ENCODE results near the gene CNNM3. TPM values are rescaled to one million over a fixed set of nuclear protein-coding genes. Genes with fewer than 3 reads are reported as not detected.

Gene CNNM3
- total RNA-seq, 1 donor from 2014 or later, result 20.9 TPM

DNA sequence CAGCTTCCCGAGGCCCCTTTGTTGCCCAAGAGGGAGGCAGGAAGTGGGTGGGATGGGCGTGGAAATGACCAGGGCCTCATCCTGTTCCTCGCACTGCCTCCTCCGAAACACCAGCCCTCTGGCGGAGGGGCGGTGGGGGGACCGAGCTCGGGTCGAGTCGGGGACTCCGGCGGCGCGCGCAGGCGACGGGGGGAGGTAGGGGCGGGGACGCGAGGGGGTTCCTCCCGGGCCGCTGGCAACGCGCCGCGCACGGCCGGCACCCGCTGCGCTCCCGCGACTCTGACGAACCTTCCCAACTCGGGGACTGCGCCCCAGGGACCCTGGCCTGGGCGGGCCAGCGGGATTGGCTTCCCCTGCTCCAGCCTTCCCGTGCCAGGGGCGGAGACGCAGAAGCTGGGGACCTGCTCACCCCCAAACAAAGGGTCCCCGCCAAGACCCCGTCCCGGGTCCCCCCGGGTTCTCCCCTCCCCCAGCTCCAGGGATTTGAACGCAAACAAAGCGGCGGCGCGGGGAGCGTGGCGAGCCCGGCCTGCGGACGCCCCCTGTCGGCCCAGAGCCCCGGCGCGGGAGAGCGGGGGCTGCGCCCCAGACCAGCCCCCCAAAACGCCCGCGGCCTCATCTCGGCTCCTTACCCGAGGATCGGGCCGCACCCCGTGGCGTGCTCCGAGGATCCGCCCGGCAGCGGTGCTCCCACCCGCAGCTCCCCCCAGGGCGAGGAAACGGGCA lies 52.6 kb downstream of the CNNM3 start:
- TF ChIP-seq, protein P1, sequence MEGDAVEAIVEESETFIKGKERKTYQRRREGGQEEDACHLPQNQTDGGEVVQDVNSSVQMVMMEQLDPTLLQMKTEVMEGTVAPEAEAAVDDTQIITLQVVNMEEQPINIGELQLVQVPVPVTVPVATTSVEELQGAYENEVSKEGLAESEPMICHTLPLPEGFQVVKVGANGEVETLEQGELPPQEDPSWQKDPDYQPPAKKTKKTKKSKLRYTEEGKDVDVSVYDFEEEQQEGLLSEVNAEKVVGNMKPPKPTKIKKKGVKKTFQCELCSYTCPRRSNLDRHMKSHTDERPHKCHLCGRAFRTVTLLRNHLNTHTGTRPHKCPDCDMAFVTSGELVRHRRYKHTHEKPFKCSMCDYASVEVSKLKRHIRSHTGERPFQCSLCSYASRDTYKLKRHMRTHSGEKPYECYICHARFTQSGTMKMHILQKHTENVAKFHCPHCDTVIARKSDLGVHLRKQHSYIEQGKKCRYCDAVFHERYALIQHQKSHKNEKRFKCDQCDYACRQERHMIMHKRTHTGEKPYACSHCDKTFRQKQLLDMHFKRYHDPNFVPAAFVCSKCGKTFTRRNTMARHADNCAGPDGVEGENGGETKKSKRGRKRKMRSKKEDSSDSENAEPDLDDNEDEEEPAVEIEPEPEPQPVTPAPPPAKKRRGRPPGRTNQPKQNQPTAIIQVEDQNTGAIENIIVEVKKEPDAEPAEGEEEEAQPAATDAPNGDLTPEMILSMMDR (IDR thresholded peaks at IDR 0.05), result peak; percentile 80
- Mint-ChIP-seq H3K4me1 (ENCODE audit: unreplicated experiment) (peaks cover 25% of the 10 kb centered on the region), H3K27me3 (ENCODE audit: unreplicated experiment) (no peaks in the 10 kb centered on the region), H3K27ac (ENCODE audit: unreplicated experiment) (peak overlapping the region; percentile 90), H3K9me3 (ENCODE audit: unreplicated experiment) (no peaks in the 10 kb centered on the region), H3K36me3 (ENCODE audit: unreplicated experiment) (peaks cover 10% of the 10 kb centered on the region), H3K4me3 (ENCODE audit: unreplicated experiment) (peak overlapping the region; percentile 86)
- DNase-seq (ENCODE audit: extremely low spot score, unreplicated experiment), result peak; percentile 96

DNA sequence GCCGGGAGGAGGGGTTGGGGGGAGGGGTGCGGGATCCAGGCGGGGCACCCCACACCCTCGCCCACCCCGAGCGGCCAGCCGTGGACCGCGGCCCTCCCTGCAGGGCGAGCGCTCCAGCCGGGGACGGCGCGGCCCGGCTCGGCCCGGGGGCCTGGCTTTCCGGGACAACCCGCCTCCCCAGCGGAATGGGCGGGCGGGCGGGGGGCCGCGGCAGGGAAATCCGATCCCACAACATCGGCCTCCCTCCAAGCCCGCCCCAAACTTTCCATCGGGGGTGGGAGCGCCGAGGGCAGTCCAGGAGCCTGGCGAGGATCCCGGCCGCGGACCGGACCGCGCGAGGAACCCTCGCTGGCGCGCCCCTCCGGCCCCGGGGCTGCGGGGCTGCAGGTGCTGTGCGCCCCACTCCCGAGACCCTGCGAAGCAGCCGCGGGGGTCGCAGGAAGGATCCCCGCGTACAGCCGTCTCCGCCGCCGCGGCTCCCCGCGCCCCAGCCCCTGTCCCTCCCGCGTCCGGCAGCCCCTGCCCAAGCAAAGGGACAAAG lies 53.3 kb downstream of the CNNM3 start:
- Mint-ChIP-seq H3K27me3 (ENCODE audit: unreplicated experiment) (no peaks in the 10 kb centered on the region), H3K9me3 (ENCODE audit: unreplicated experiment) (no peaks in the 10 kb centered on the region), H3K27ac (ENCODE audit: unreplicated experiment) (no peak overlapping the region), H3K4me1 (ENCODE audit: unreplicated experiment) (peaks cover 27% of the 10 kb centered on the region), H3K4me3 (ENCODE audit: unreplicated experiment) (peak overlapping the region; percentile 59), H3K36me3 (ENCODE audit: unreplicated experiment) (peaks cover 10% of the 10 kb centered on the region)
- TF ChIP-seq, protein P1 (IDR thresholded peaks at IDR 0.05), result peak; percentile 43
- peak; percentile 88 for DNase-seq (ENCODE audit: extremely low spot score, unreplicated experiment)

DNA sequence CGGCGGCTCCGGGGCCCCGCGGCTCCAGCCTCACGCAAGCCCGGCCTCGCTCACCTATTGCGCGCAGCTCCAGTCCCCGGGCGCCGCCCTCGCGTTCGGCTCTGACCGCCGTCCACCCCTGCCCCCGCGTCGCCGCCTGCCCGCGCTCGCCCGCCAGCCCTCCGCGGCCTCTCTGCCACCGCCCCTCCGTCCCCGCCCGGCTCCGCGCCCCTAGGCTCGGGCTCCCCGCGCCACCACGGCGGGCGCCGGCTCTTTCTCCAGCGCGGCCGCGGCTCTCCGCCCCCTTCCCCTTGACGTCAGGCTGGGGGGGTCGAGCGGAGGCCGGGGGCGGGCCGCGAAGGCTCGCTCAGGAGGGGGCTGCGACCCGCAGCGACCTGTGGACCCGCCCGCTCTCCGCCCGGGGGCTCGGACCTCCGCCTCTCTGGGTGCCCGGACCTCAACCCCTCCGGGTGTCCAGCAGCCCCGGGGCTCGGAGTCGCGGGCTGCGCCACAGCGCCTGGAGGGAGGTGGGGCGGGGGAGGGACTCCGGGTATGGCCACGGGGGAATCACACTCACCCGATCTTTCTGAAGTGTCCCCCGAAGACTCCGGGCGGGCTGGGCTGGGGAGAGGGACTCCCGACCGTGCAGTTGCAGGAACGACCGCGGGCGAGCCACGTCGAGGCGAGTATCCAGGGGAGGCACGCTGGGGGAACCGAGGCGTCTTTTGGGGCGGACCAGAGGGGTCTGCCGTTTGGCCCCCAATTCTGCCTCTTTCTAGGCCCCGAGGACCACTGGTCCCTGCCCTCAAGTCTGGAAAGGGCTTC lies 54.0 kb downstream of the CNNM3 start, which contains the start of gene SEMA4C:
Gene SEMA4C, minus strand, starts transcription at position 259 of the 804 bp plus-strand sequence. CDS start 2,194 bp downstream, outside the sequence.
- TF ChIP-seq, protein P1 (IDR thresholded peaks at IDR 0.05), result no peak
- no peak within 1 kb of the TSS for H3K27ac Mint-ChIP-seq (ENCODE audit: unreplicated experiment)
- H3K9me3 Mint-ChIP-seq (ENCODE audit: unreplicated experiment), result no peaks in the 10 kb centered on the region
- peak within 1 kb of the TSS; percentile 68 for H3K4me3 Mint-ChIP-seq (ENCODE audit: unreplicated experiment)
- peaks cover 28% of the 10 kb centered on the region for H3K4me1 Mint-ChIP-seq (ENCODE audit: unreplicated experiment)
- H3K36me3 Mint-ChIP-seq (ENCODE audit: unreplicated experiment), result peaks cover 8% of the 10 kb centered on the region
- no peaks in the 10 kb centered on the region for H3K27me3 Mint-ChIP-seq (ENCODE audit: unreplicated experiment)
- no peak for DNase-seq (ENCODE audit: extremely low spot score, unreplicated experiment)

DNA sequence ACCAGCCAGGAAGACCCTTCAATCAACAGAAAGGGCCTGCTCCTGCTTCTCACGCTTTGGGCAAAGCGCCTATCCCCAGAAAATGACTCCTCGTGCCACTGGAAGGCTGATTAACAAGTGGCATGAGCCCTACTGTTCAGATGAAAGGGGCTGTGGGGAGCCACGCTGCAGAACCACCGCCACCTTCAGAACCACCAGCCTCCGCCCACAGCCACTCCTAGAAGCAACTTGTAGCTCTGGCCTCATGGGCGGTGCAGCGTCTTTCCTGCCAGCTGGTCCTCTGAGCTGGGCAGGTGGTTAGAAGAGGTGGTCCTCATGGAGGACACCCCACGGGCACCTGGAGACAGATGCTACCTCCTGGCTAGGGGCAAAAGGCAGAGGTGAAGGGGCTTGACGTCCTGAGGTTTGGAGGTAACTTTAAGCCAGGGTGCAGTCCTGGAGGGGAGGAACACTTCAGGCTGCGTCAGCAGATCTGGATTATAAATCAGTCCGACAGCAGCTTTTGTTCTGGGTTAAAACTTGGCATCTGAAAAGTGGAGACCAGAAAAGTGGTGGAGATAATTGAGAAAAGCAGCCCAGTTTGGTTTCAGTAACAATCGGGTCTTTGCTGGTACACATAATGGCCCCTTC lies 54.7 kb downstream of the CNNM3 start:
- TF ChIP-seq, protein P1 (IDR thresholded peaks at IDR 0.05), result no peak
- H3K36me3 Mint-ChIP-seq (ENCODE audit: unreplicated experiment), result peaks cover 5% of the 10 kb centered on the region
- peaks cover 34% of the 10 kb centered on the region for H3K4me1 Mint-ChIP-seq (ENCODE audit: unreplicated experiment)
- H3K4me3 Mint-ChIP-seq (ENCODE audit: unreplicated experiment), result peak overlapping the region; percentile 68
- no peaks in the 10 kb centered on the region for H3K27me3 Mint-ChIP-seq (ENCODE audit: unreplicated experiment)
- no peak overlapping the region for H3K27ac Mint-ChIP-seq (ENCODE audit: unreplicated experiment)
- H3K9me3 Mint-ChIP-seq (ENCODE audit: unreplicated experiment), result no peaks in the 10 kb centered on the region
- DNase-seq (ENCODE audit: extremely low spot score, unreplicated experiment), result no peak

Measured in osteocyte (in vitro differentiated cells).